ENCODE measurements around the gene TRIP11.

Gene TRIP11

DNA sequence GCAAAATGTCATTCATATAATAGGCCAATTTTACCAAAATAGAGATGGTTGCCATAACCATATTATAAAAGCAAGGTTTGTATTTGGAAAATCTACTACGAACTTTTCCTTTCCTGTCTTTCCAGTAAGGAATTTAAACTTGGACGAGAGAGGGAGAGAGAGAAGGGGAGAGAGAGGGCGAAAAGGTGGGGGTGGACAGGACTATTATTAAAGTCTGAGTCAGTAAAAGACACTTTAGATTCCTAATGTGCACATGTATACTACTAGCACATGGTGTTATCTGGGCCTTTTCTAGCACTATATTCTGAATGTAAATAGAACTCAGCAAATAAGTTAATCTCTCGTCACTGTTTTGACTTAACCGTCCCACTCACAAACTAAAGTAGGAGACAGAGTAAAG, 62.0 kb downstream of the TRIP11 start:
- Histone ChIP-seq H3K23ac (ENCODE audit: low read depth, low read length, poor library complexity) (no peak overlapping the region), H2AFZ (ENCODE audit: low read length) (no peak overlapping the region), H3K14ac (ENCODE audit: low read length) (no peak overlapping the region), H3K4me2 (ENCODE audit: insufficient read depth, low read length, poor library complexity, severe bottlenecking) (no peak overlapping the region), H4K91ac (ENCODE audit: low read depth, low read length, poor library complexity) (no peak overlapping the region), H2AK5ac (ENCODE audit: low read depth, low read length) (no peak overlapping the region), H3K4me1 (ENCODE audit: control insufficient read depth in 2 of 2, insufficient read depth in 1 of 2, low read depth in 1 of 2, low read length in 2 of 2) (no peaks in the 10 kb centered on the region), H3K18ac (ENCODE audit: low read length) (no peak overlapping the region), H3K36me3 (replicated peaks in 1 of 2; ENCODE audit: control insufficient read depth in 2 of 2, insufficient read depth in 2 of 2, low read length in 2 of 2) (peaks cover 7 to 64% of the 10 kb centered on the region in 2 donors), H3K27me3 (ENCODE audit: control insufficient read depth in 3 of 3, insufficient read depth in 3 of 3, low read depth in 1 of 3, low read length in 3 of 3) (no peaks in the 10 kb centered on the region), H3K79me1 (ENCODE audit: low read depth, low read length) (no peaks in the 10 kb centered on the region), H3K9me3 (replicated peaks in 1 of 2; ENCODE audit: control insufficient read depth in 2 of 2, insufficient read depth in 1 of 2, low read depth in 1 of 2, low read length in 2 of 2) (no peaks in the 10 kb centered on the region), H3K27ac (replicated peaks; ENCODE audit: low read length) (no peak overlapping the region), H3K9ac (ENCODE audit: low read depth, low read length, poor library complexity) (no peak overlapping the region), H4K8ac (ENCODE audit: low read depth, low read length) (no peak overlapping the region), H2BK15ac (ENCODE audit: low read length) (no peak overlapping the region), H3K4ac (ENCODE audit: low read length) (no peak overlapping the region), H2BK5ac (ENCODE audit: low read length) (no peak overlapping the region), H3K4me3 (ENCODE audit: low read length in 2 of 2) (no peak overlapping the region), H2BK12ac (ENCODE audit: low read length) (no peak overlapping the region), H2BK120ac (ENCODE audit: low read depth, low read length) (no peak overlapping the region)
- WGBS, 2 donors (ENCODE audit: extremely low coverage in 2 of 2, insufficient read length in 2 of 2, insufficient replicate concordance in 1 of 2), result no CpG with 5 or more reads among the region's 5 CpGs
- DNase-seq (ENCODE audit: low spot score), result no peak

- Histone ChIP-seq H3K4ac (ENCODE audit: low read length) (no peak overlapping the region), H3K79me1 (ENCODE audit: low read depth, low read length) (no peaks in the 10 kb centered on the region), H3K36me3 (replicated peaks in 1 of 2; ENCODE audit: control insufficient read depth in 2 of 2, insufficient read depth in 2 of 2, low read length in 2 of 2) (peaks cover 8 to 75% of the 10 kb centered on the region in 2 donors)
These were observed 64.1 kb downstream of the TRIP11 start for GRCh38 chr14:91975763-91976162.

DNA sequence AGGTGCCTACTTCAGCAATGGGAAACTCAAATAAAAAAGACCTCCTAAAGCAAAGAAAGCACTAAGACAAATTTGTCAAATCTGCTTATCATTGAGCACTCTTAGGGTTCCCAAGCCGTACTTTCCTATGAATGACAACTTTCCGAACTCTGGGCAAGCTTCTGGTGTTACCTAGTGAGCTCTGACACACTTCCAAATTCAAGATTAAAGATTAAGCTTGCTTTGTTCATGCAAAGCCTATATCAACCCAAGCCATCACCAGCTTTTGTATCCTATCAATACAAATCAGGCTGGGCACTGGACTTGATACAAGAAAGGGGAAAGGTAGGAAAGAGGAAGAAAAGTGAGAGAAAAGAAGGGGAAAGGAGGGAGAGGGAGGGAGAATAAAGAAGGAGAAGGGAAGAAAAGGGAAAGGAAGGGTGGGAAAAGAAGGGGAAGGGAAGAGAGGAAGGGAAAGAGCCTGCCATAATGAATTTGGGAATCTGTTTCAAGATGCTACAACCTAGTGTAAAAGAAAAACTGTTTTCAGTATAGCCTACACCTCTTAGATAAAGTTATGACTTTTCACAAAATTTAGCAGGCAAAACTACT, 68.6 kb downstream of the TRIP11 start:
- H4K8ac ChIP-seq (ENCODE audit: low read depth, low read length), result no peak overlapping the region
- no peak overlapping the region for H4K91ac ChIP-seq (ENCODE audit: low read depth, low read length, poor library complexity)
- no peak overlapping the region for H3K18ac ChIP-seq (ENCODE audit: low read length)
- H3K14ac ChIP-seq (ENCODE audit: low read length), result no peak overlapping the region
- H2AK5ac ChIP-seq (ENCODE audit: low read depth, low read length), result no peak overlapping the region
- peaks cover 11 to 83% of the 10 kb centered on the region in 2 donors for H3K36me3 ChIP-seq (replicated peaks in 1 of 2; ENCODE audit: control insufficient read depth in 2 of 2, insufficient read depth in 2 of 2, low read length in 2 of 2)
- H3K27ac ChIP-seq (replicated peaks; ENCODE audit: low read length), result no peak overlapping the region
- no peak overlapping the region for H2BK15ac ChIP-seq (ENCODE audit: low read length)
- H3K9ac ChIP-seq (ENCODE audit: low read depth, low read length, poor library complexity), result no peak overlapping the region
- no peak overlapping the region for H2BK120ac ChIP-seq (ENCODE audit: low read depth, low read length)
- no peaks in the 10 kb centered on the region for H3K9me3 ChIP-seq (replicated peaks in 1 of 2; ENCODE audit: control insufficient read depth in 2 of 2, insufficient read depth in 1 of 2, low read depth in 1 of 2, low read length in 2 of 2)
- no peak for DNase-seq (ENCODE audit: low spot score)
- WGBS, 2 donors (ENCODE audit: extremely low coverage in 2 of 2, insufficient read length in 2 of 2, insufficient replicate concordance in 1 of 2), result no CpG with 5 or more reads among the region's 2 CpGs
- no peaks in the 10 kb centered on the region for H3K4me1 ChIP-seq (ENCODE audit: control insufficient read depth in 2 of 2, insufficient read depth in 1 of 2, low read depth in 1 of 2, low read length in 2 of 2)
- H3K79me1 ChIP-seq (ENCODE audit: low read depth, low read length), result no peaks in the 10 kb centered on the region
- H3K27me3 ChIP-seq (ENCODE audit: control insufficient read depth in 3 of 3, insufficient read depth in 3 of 3, low read depth in 1 of 3, low read length in 3 of 3), result no peaks in the 10 kb centered on the region
- no peak overlapping the region for H2BK5ac ChIP-seq (ENCODE audit: low read length)
- no peak overlapping the region for H2BK12ac ChIP-seq (ENCODE audit: low read length)
- H3K4me2 ChIP-seq (ENCODE audit: insufficient read depth, low read length, poor library complexity, severe bottlenecking), result no peak overlapping the region
- no peak overlapping the region for H3K4ac ChIP-seq (ENCODE audit: low read length)
- H2AFZ ChIP-seq (ENCODE audit: low read length), result no peak overlapping the region
- no peak overlapping the region for H3K4me3 ChIP-seq (ENCODE audit: low read length in 2 of 2)
- no peak overlapping the region for H3K23ac ChIP-seq (ENCODE audit: low read depth, low read length, poor library complexity)

More at GRCh38 chr14:91975763-91976162, 64.1 kb downstream of the TRIP11 start:
- H2AK5ac ChIP-seq (ENCODE audit: low read depth, low read length), result no peak overlapping the region
- H3K27ac ChIP-seq (replicated peaks; ENCODE audit: low read length), result no peak overlapping the region
- no peaks in the 10 kb centered on the region for H3K9me3 ChIP-seq (replicated peaks in 1 of 2; ENCODE audit: control insufficient read depth in 2 of 2, insufficient read depth in 1 of 2, low read depth in 1 of 2, low read length in 2 of 2)
- H3K4me2 ChIP-seq (ENCODE audit: insufficient read depth, low read length, poor library complexity, severe bottlenecking), result no peak overlapping the region
- H3K14ac ChIP-seq (ENCODE audit: low read length), result no peak overlapping the region
- H2BK120ac ChIP-seq (ENCODE audit: low read depth, low read length), result no peak overlapping the region
- no peak for DNase-seq (ENCODE audit: low spot score)
- H3K18ac ChIP-seq (ENCODE audit: low read length), result no peak overlapping the region
- H4K91ac ChIP-seq (ENCODE audit: low read depth, low read length, poor library complexity), result no peak overlapping the region
- H2BK12ac ChIP-seq (ENCODE audit: low read length), result no peak overlapping the region
- no peak overlapping the region for H2BK15ac ChIP-seq (ENCODE audit: low read length)
- no peak overlapping the region for H3K4me3 ChIP-seq (ENCODE audit: low read length in 2 of 2)
- H2AFZ ChIP-seq (ENCODE audit: low read length), result no peak overlapping the region
- no peak overlapping the region for H2BK5ac ChIP-seq (ENCODE audit: low read length)
- H3K27me3 ChIP-seq (ENCODE audit: control insufficient read depth in 3 of 3, insufficient read depth in 3 of 3, low read depth in 1 of 3, low read length in 3 of 3), result no peaks in the 10 kb centered on the region
- H3K9ac ChIP-seq (ENCODE audit: low read depth, low read length, poor library complexity), result no peak overlapping the region
- H4K8ac ChIP-seq (ENCODE audit: low read depth, low read length), result no peak overlapping the region
- no peaks in the 10 kb centered on the region for H3K4me1 ChIP-seq (ENCODE audit: control insufficient read depth in 2 of 2, insufficient read depth in 1 of 2, low read depth in 1 of 2, low read length in 2 of 2)
- H3K23ac ChIP-seq (ENCODE audit: low read depth, low read length, poor library complexity), result no peak overlapping the region

DNA sequence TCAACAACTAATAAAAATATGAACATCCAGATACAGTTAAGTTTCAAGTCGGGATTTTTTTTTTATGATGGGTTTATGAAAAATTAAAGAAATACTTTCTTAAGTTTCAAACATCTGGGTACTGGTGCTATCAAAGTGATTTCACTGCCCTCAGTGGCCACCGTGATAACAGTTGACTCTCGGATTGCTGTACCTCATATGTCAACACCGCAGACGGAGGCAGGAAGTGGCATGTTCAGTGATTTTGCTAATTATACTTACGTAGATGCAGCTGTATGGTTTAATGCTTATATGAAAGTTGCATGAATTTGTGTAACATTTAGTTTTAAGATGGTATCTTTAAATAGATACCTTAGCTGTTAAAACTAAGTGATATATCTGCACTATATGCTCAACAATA, 71.6 kb downstream of the TRIP11 start:
- Histone ChIP-seq H3K4me2 (ENCODE audit: insufficient read depth, low read length, poor library complexity, severe bottlenecking) (no peak overlapping the region), H2AK5ac (ENCODE audit: low read depth, low read length) (no peak overlapping the region), H3K4me3 (ENCODE audit: low read length in 2 of 2) (no peak overlapping the region), H3K27me3 (ENCODE audit: control insufficient read depth in 3 of 3, insufficient read depth in 3 of 3, low read depth in 1 of 3, low read length in 3 of 3) (no peaks in the 10 kb centered on the region), H3K4me1 (ENCODE audit: control insufficient read depth in 2 of 2, insufficient read depth in 1 of 2, low read depth in 1 of 2, low read length in 2 of 2) (peaks cover 0 to 2% of the 10 kb centered on the region in 2 donors), H4K91ac (ENCODE audit: low read depth, low read length, poor library complexity) (no peak overlapping the region), H2BK5ac (ENCODE audit: low read length) (no peak overlapping the region), H2AFZ (ENCODE audit: low read length) (no peak overlapping the region), H3K14ac (ENCODE audit: low read length) (no peak overlapping the region), H2BK120ac (ENCODE audit: low read depth, low read length) (no peak overlapping the region), H3K18ac (ENCODE audit: low read length) (no peak overlapping the region), H3K4ac (ENCODE audit: low read length) (no peak overlapping the region), H3K23ac (ENCODE audit: low read depth, low read length, poor library complexity) (no peak overlapping the region), H3K79me1 (ENCODE audit: low read depth, low read length) (no peaks in the 10 kb centered on the region), H3K9me3 (replicated peaks in 1 of 2; ENCODE audit: control insufficient read depth in 2 of 2, insufficient read depth in 1 of 2, low read depth in 1 of 2, low read length in 2 of 2) (no peaks in the 10 kb centered on the region), H3K9ac (ENCODE audit: low read depth, low read length, poor library complexity) (no peak overlapping the region), H4K8ac (ENCODE audit: low read depth, low read length) (no peak overlapping the region), H2BK12ac (ENCODE audit: low read length) (no peak overlapping the region), H2BK15ac (ENCODE audit: low read length) (no peak overlapping the region), H3K36me3 (replicated peaks in 1 of 2; ENCODE audit: control insufficient read depth in 2 of 2, insufficient read depth in 2 of 2, low read length in 2 of 2) (peaks cover 8 to 56% of the 10 kb centered on the region in 2 donors), H3K27ac (replicated peaks; ENCODE audit: low read length) (no peak overlapping the region)
- no CpG with 5 or more reads among the region's 6 CpGs for WGBS, 2 donors (ENCODE audit: extremely low coverage in 2 of 2, insufficient read length in 2 of 2, insufficient replicate concordance in 1 of 2)
- DNase-seq (ENCODE audit: low spot score), result no peak
